Stimulated activated CD4-positive, alpha-beta T cell treated with anti-CD3 and anti-CD28 coated beads, Interleukin-1b, Interleukin-23, amount 100 ng/mL, for 4 hours (primary cell): ENCODE measurements around the gene SAFB.

ENCODE experiments used
- DNase-seq, 2 donors: peaks; one replicate each; pipeline ENCODE4 v3.0.0-alpha.2; 2020; ENCODE audit warnings: low read depth in 2 of 2

The SAFB gene

DNA sequence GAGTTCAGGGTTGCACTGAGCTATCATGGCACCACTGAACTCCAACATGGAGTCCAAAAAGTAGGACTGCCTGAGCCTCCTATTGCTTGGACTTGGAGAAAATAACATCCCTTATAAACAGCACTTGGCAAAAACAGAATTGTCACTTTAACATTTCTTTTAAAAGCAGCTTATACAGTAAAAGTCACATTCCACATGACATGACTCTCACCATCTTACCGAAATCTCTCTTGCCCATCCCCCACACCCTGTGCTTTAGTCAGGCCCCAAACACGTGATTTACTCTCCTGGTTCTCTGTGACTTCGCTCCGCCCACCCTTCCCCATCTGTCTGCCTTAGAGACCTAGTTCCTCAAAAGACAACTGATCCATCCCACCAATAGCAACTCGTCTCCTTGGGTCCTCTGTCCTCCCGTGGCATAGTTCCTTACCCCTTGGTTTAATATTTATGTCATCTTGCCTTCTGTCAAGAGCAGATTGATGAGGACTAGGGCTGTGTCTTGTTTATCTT lies 4.6 kb downstream of the SAFB start:
- DNase-seq, result peak; percentile 21 to 34

DNA sequence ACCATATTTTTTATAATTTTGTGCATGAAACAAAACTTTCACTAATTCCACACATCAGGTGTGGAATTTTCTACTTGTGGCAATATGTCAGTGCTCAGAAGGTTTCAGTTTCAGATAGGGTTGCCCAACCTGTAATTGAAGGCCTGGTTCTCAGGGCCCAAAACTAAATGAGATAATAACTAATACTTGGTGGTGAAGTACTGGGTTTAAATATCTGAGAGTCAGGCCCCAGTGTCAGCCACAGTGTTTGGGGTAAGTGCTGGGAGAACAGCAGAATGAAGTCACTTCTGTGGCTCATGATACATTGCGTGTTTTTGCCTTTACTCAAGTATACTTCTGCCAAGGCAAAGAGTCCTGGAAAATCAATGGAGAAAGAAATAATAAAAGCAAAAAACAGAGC lies 5.6 kb downstream of the SAFB start:
- no peak for DNase-seq

DNA sequence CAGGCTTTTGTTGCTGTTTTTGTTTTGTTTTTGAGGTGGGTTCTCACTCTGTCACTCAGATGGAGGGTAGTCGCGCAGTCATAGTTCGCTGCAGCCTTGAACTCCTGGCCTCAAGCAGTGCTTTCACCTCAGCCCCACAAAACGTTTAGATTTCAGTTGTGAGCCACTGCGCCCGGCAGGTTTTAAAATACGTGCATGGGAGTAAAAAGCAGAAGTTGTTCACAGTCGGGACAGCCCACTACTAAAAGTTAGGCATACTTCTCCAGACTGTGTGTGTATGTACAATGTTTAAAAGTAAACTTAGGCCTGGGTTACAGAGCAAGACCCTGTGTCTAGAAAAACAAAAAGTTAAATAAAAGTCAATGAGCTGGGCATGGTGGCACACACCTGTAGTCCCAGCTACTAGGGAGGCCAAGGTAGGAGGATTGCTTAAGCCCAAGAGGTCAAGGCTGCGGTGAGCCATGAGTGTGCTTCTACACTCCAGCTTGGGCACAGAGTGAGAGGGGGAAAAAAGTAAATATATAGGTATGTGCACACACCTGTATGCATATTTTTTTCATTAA lies 6.1 kb downstream of the SAFB start:
- DNase-seq, result no peak

DNA sequence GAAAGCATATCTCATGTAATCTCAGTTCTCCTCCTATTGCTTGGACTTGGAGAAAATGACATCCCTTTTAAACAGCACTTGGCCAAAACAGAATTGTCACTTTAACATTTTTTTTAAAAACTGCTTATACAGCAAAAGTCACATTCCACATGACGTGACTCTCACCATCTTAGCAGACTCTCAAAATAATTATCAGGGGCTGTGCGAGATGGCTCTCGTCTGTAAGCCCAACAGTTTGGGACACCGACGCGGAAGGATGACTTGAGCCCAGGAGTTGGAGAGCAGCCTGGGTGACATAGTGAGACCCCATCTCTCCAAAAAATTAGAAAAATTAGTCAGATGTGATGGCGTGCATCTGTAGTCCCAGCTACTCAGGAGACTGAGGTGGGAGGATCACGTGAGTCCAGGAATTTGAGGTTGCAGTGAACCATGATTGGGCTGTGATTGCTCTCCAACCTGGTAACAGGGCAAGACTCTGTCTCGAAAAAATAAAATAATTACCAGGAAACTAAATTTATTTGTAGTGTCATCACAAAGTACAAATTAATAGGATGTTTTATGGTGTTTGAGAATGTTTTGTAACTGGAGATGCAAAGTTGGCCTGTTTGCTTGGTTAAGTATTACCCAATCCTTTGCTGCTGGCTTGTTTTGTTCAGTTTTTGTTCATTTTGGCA lies 8.8 kb downstream of the SAFB start:
- DNase-seq, result no peak

DNA sequence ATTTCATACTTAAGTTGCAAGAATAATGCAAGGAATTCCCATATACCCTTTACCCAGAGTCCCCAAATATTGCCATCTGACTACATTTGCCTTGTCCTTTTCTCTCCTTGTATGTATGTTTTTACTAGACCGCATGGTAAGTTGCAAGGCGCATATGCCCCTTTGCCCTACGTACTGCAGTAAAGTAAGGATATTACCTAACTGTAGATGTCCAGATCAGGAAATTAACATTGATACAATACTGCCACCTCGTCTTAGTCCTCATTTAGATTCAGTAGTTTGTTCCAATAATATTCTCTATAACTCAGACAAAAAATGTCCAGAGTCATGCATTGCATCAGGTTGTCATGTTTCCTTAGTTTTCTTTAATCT lies 9.3 kb downstream of the SAFB start:
- no peak for DNase-seq

DNA sequence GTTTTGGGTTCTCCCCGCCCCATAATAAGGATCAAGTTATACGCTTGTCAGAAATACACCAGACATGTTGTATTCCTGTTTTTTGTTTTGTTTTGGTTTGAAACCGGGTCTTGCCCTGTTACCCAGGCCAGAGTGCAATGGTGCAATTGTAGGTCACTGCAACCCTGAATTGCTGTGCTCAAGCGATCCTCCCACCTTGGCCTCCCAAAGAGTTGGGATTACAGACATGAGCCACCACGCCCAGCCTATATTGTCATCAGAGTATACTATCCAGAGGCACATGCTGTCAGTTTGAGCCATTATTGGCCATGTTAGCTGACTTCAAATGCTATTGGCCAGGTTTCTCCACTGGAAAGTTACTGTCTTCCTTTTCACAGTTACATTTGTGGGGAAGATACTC lies 9.8 kb downstream of the SAFB start:
- DNase-seq, result no peak

DNA sequence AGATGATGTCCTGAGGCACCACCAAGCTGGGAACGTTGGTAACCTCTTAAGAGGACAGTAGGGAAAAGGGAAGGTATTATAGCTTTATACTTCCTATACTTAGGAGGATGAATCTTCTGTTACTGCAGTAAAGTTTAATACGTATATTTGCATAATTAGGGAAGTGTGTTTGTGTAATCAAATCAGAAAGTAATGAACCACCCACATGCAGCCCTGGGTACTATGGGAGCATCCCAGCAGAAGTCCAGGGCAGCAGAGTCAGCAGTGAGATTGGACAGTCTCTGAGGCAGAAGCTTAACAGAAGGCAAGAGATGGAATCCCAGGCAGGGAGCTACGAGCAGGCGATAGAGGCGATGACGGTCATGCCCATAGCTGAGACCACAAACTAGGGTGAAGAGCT lies 12.5 kb downstream of the SAFB start:
- no peak for DNase-seq

DNA sequence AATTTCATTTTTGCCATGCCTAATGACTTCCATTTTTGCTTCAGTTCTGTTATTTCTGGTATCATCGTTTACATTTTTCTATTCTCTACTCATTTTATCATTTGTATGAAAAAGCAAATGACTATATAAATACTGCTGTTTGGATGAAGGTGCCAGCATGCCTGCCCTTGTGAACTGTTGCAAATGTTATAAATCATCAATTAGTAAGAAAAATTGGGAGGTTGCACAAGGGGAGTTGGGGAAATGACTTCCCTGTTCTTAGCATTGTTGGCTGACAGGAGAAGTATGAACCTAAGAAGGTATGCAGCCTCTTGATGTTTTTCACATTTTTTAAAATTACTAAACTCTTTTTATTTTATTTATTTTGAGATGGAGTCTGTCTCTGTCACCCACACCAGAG lies 15.1 kb downstream of the SAFB start:
- DNase-seq, result no peak

DNA sequence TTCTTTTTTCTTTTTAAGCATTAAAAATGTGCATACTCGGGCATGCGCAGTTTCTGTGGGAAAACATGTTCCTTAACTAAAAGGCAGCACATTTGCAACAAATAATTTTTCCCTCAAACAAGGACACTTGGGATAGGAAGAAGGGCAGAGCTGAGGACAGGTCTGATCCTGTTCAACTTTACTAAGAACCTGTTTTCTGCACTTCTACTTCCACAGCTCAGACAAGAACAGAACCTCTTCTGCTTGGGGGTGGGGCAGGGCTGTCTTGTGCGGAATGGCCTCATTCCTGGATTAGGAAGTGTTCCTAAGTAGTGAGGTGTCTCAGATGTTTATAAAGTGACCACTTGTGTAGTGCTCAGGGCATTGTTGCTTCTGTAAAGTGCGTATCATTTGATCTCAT lies 18.3 kb downstream of the SAFB start:
- no peak for DNase-seq

DNA sequence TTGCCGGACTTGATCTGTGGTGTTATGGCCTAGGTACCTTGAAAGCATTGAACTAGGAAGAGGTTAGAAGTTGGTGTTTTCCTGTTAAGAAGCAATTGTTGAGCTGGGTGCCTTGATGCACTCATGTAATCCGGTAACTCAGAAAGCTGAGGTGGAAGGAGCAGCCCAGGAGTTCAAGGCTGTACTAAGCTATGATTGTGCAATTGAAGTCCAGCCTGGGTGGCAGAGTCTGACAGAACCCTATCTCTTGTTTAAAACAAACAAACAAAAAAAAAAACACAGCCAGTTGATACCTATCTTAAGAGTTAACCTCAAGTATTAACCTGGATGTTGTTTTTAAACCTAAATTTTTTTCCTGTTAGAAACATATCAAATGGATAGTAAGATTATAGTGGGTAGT lies 19.3 kb downstream of the SAFB start:
- DNase-seq, result no peak

DNA sequence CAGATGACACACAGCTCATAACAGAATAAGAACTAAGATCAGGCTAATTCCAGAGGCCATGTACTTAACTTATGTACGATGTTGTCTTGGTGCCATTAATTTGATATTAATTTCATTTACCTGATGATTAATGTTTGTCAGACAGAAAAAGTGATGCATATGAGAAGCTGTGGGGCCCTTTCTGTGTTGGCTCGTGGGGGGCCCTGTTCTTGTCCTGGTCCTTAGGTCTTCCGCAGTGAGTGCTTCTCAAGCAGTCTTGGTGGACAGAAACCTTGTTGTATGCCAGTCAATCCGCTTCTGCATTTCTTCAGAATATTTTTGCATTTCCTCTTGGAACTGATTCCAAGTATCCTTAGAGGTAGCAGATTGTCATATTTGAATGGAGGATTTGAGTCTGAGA lies 20.2 kb downstream of the SAFB start:
- DNase-seq, result no peak

DNA sequence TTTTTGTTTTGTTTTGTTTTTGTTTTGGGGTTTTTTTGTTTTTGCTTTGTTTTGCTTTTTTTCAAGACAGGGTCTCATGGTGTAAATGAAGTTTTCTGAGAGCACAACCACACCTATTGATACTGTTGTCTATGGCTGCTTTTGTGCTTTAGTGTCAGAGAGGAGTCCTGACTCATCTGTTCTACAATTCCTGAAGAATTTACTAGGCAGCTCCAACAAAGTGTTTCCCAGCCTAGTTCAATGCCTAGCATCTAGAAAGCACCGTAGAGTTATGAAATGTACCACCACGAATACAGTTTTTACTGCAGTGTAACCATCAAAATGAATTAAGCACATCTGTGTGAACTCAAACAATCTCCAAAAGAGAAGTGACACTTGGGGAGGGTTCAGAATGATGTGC lies 21.2 kb downstream of the SAFB start:
- DNase-seq, result no peak

DNA sequence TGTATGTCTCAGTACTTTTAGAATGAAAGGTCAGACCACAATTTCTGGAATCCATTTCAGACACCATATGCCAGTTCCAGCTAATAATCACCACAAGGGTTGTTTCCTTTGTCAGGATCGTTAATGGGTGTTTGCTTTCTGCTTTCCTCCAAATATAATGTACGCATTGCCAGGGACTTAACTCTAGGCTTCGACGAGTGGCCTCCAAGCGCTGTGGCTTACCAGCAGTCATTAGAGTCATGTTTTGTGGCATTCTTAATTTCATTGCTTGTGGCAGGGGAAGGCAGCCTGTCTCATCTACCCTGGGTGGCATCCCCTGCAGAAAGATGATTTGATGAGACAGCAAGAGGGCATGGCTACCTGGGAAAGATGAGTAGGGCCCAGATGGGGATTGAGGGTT lies 22.5 kb downstream of the SAFB start:
- no peak for DNase-seq

DNA sequence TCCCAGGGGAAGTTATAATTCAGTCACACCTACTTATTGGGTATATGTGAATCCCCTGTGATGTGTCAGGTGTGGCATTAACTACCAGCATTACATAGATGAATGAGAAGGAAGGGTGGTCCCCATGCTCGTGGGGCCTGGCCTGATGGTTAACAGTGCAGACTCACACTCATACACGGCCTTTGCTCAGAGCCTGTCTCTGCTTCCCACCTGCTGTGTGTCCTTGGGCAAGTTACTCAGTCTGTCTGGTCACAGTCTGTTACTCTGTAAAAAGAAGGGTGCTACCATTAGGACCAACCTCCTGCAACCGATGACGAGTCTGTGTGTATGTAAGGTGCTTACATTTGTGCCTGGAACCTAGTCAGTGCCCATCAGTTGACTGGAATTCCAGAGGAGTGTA lies 23.8 kb downstream of the SAFB start:
- no peak for DNase-seq

DNA sequence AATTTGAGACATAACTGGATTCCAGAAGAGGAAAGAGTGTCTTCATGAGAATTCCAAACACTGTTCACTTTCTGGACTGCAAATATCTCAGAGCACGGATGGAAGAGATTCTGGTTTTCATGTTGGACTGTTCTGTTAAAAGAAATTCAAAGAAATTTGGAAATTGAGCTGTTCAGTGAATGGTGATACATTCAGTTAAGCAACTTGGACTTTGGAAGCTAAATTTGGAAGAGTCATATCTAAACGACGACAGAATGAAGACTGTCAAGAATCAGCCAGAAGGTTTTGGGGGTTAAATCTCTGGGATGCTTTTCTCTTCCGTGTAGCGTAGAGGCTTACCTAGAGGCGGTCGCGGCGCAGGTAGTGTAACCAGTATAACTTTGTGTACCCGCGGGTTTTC lies 25.6 kb downstream of the SAFB start:
- DNase-seq, result no peak

DNA sequence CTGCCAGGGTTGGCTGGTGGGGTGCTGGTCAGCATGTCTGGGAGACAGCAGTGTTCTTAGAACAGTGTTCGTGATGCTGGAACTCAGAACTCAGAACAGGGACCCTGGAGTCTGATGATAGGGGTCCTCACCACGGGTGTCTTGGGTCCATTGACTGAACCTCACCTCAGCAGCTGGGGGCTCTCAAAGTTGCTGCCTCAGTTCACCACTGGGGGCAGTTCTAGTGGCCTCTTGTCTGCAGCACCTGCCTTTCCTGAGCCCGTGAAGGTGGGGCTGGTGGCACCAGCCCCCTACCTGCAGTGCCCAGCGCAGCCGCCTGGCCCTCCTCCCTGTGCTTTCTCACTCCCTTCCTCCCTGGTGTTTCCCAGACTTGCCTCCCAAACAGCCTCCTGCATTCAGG lies 28.5 kb downstream of the SAFB start:
- DNase-seq, result no peak

DNA sequence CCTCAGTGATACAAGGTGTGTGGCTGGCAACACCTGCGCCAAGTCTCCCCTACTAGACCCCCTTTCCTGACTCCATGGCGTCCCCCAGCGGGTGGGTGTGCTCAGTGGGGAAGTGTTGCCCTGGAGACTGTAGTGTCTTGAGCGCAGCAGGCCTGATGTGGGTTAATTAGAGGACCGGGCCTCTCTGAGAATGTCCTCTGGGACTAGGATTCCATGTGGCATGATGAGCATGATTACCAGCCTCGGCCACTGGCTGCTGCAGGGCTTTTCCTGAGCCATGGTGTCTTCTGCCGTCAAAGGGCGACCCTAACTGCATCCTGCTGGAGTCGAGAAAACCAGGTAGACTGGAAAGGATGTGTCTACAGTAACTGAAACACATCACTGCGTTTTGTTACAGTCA lies 29.4 kb downstream of the SAFB start:
- DNase-seq, result no peak

DNA sequence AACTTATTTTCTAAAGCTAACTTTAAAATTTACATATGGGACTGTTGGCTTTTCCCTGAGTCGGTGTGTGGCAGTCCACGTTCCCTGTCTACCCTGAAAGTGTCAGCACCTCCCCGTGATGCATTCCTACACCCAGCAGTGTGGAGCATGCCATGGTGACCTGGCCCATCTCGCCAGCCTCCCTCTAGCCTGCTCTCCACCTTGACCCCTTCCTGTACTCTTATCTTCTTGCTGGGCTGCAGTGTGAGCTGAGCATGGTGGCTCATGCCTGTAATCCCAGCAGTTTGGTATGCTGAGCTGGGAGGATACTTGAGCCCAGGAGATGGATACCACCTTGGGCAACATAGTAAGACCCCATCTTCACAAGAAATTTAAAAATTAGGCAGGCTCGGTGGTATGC lies 32.0 kb downstream of the SAFB start:
- no peak for DNase-seq

DNA sequence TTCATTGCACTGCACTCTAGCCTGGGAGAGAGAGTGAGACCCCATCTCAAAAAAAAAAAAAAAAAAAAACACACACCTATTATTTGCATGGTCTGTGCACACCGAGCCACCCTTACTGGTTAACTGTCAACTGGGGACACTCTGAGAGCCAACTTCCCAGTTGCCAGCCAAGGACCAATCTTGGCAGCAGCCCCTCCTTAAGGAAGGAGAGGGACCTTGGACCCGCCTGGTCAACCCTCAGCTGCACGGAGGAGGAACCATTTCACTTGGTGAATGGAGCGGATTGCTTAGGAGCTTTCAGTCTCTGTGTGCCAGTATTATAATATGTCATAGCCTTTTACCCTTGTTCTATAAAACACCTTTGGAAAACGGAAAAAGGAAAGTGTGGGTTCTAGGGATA lies 32.5 kb downstream of the SAFB start:
- DNase-seq, result no peak

DNA sequence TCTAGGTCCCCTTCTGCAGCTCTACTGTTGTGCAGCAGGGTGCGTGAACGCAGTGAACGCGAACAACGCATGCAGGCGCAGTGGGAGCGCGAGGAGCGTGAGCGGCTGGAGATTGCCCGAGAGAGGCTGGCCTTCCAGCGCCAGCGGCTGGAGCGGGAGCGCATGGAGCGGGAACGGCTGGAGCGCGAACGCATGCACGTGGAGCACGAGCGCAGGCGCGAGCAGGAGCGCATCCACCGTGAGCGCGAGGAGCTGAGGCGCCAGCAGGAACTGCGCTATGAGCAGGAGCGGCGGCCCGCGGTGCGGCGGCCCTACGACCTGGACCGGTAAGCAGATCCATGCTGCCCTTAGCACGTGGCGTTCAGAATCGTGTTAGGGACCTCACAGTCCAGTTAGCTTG lies 38.6 kb downstream of the SAFB start:
- no peak for DNase-seq

DNA sequence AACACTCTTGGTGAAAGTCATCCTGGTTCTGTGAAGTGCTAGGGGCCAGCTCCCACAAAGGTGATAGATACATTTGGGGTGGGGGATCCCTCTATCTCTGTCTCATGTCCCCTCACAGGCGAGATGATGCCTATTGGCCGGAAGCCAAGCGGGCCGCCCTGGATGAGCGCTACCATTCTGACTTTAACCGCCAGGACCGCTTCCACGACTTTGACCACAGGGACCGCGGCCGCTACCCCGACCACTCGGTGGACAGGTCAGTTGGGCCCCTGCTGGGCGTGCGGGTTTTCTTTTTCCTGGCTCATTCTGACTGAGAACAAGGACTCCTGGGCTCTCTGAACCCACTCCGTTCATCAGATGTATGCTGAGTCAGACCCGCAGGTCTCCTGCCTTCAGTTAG lies 41.0 kb downstream of the SAFB start:
- DNase-seq, result no peak

DNA sequence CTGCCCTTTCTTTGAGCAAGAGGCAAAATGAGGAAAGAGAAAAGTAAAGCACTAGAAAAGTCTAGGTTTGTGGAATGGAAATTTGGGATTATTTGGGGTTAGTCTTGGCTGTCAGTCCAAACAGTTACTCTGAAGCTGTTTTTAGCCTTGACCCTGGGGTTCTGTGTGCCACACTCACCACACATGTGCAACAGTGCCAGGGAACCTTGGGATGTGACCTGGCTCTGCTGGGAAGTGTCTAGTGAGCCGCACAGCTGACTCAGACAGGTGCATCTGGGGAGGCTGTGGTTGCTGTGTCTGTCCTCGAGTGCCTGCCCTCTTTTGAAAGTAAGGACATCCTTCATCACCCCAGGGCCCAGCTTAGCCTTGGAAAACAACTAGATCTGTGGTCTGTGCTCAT lies 41.6 kb downstream of the SAFB start:
- no peak for DNase-seq

DNA sequence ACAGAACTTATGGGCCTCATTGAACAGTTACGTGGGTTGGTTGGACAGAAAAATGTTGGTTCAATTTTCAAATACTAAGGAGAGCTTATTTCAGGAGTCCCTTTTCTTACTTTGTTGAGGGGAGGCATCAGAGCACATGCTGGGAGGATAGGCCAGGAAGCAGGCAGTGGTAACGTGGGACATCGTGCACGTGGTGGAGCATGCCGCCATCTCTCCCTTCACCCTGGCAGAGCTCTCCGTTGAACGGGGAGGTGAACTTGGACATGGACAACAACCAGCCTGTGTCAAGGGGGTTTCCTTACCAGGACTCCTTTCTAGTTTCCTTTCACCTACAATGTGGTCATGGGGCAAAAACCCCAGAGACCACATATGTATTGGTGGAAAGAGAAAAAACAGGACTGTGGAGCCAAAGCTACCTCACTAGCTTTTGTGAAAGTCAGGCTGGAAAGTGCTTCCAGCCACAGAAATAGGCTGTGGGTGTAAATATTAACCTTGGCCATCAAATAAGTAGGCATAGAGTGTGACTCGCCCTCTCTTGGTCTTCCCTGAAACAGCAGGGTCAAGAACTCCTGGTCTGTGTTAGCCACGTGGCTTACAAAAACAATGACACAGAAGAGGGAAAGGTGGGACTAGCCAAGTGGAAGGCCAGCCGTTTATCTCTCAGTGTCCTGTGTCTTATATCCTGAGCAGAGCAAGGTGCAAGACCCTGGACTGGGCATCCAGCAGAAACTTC lies 43.1 kb downstream of the SAFB start:
- no peak for DNase-seq
